Measurements from ENCODE around the gene CADM2.

DNA sequence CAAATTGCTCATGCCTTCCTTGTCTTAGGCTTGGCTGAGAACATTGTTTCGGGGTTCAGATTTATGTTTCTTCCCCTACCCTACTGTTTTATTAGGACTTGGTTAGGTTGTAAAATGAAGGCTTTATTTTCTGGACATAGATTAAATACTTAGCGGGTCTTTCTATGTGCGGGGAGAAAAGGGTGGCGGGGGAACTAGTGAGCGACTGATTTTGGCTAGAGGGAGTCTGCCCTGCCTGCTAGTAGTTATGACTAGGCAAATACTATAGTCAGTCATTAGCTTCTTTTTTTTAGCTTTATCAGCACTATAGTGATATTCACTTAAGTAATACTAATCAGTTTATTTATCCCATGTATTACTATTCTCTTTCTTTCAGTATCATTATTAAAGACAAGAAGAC is 3.6 kb downstream of the CADM2 start:
- TF ChIP-seq, protein P1, sequence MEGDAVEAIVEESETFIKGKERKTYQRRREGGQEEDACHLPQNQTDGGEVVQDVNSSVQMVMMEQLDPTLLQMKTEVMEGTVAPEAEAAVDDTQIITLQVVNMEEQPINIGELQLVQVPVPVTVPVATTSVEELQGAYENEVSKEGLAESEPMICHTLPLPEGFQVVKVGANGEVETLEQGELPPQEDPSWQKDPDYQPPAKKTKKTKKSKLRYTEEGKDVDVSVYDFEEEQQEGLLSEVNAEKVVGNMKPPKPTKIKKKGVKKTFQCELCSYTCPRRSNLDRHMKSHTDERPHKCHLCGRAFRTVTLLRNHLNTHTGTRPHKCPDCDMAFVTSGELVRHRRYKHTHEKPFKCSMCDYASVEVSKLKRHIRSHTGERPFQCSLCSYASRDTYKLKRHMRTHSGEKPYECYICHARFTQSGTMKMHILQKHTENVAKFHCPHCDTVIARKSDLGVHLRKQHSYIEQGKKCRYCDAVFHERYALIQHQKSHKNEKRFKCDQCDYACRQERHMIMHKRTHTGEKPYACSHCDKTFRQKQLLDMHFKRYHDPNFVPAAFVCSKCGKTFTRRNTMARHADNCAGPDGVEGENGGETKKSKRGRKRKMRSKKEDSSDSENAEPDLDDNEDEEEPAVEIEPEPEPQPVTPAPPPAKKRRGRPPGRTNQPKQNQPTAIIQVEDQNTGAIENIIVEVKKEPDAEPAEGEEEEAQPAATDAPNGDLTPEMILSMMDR (IDR thresholded peaks at IDR 0.05): no peak
- TF ChIP-seq POLR2A (IDR thresholded peaks at IDR 0.05): no peak
